ENCODE results near the gene EP300.
"Not testable (repeated sequence)": the region's sequence is repeated elsewhere in the genome, so short reads cannot be mapped to it uniquely, and the experiment has no call there.

Gene EP300

GRCh38 chr22:41052661-41053490 lies 39.5 kb upstream of the EP300 start:
- DNase-seq (ENCODE audit: extremely low read depth, low read depth), result no peak
- no peak for TF ChIP-seq CTCF (IDR thresholded peaks at IDR 0.05; ENCODE audit: low read depth, low read length)

GRCh38 chr22:41057076-41057475 lies 35.3 kb upstream of the EP300 start:
- no peak for DNase-seq (ENCODE audit: extremely low read depth, low read depth)
- no peak for TF ChIP-seq CTCF (IDR thresholded peaks at IDR 0.05; ENCODE audit: low read depth, low read length)

GRCh38 chr22:41062146-41062545 lies 30.2 kb upstream of the EP300 start:
- DNase-seq (ENCODE audit: extremely low read depth, low read depth), result no peak

GRCh38 chr22:41064326-41064725 lies 28.1 kb upstream of the EP300 start:
- not testable (repeated sequence) for DNase-seq (ENCODE audit: extremely low read depth, low read depth)

More at GRCh38 chr22:41062146-41062545, 30.2 kb upstream of the EP300 start:
- no peak for TF ChIP-seq CTCF (IDR thresholded peaks at IDR 0.05; ENCODE audit: low read depth, low read length)

- not testable (repeated sequence) for DNase-seq (ENCODE audit: extremely low read depth, low read depth)
Observed at GRCh38 chr22:41066341-41066740, 26.1 kb upstream of the EP300 start.

- DNase-seq (ENCODE audit: extremely low read depth, low read depth), result not testable (repeated sequence)
Observed at GRCh38 chr22:41067968-41068367, 24.4 kb upstream of the EP300 start.

- TF ChIP-seq CTCF (IDR thresholded peaks at IDR 0.05; ENCODE audit: low read depth, low read length), result no peak
- no peak for DNase-seq (ENCODE audit: extremely low read depth, low read depth)
Observed at GRCh38 chr22:41070665-41071331, 21.6 kb upstream of the EP300 start.

GRCh38 chr22:41074061-41074460 lies 18.3 kb upstream of the EP300 start:
- no peak for DNase-seq (ENCODE audit: extremely low read depth, low read depth)
- no peak for TF ChIP-seq CTCF (IDR thresholded peaks at IDR 0.05; ENCODE audit: low read depth, low read length)

- DNase-seq (ENCODE audit: extremely low read depth, low read depth), result no peak
- no peak for TF ChIP-seq CTCF (IDR thresholded peaks at IDR 0.05; ENCODE audit: low read depth, low read length)
Observed at GRCh38 chr22:41074466-41074865, 17.9 kb upstream of the EP300 start.

Data from AG09319 (cell line).